Panc1 (cell line): ENCODE measurements around the gene OMA1. TPM values are rescaled to one million over a fixed set of nuclear protein-coding genes. Genes with fewer than 3 reads are reported as not detected.

Experiments used
- ATAC-seq: fragments of 200-7000 bp; cut with Tn5 transposase; 2 replicates; pipeline ENCODE4 v1.9.1; 2020; ENCODE audit warnings: mild to moderate bottlenecking, moderate library complexity
- BruUV-seq: library from RNA; stranded (reverse); fragments of 400-500 nt; replicated peaks from 2 replicates; lab custom pipeline; 2021; lab: Mats Ljungman, UMichigan
- CTCF ChIA-PET: fragments of 300-600 bp; sonication (Branson Sonifier 250); formaldehyde crosslinking; loops from one replicate; lab custom pipeline; 2022; ENCODE audit warnings: antibody characterized with exemption; lab: Charles Lee
- POLR2A ChIA-PET: fragments of 300-600 bp; sonication (Branson Sonifier 250); formaldehyde crosslinking; loops from one replicate; lab custom pipeline; 2022; ENCODE audit warnings: antibody characterized with exemption; lab: Charles Lee
- DNase-seq: peaks from one replicate; pipeline ENCODE4 v3.0.0-alpha.2; 2010; ENCODE audit warnings: low read depth, low spot score
- H3K27ac ChIP-seq: 2 replicates; pipeline ENCODE4 v1.5.1; 2011; ENCODE audit warnings: mild to moderate bottlenecking, low read length, inconsistent platforms
- H3K27me3 ChIP-seq: fragments of 200-500 bp; sonication (Bioruptor generic); 2 replicates; pipeline ENCODE4 v1.6.0; 2014; ENCODE audit warnings: low read length, inconsistent platforms; ENCODE audit not compliant: control insufficient read depth, insufficient read depth
- H3K36me3 ChIP-seq: fragments of 200-500 bp; sonication (Bioruptor generic); 2 replicates; pipeline ENCODE4 v1.5.1; 2014; ENCODE audit warnings: inconsistent platforms, mild to moderate bottlenecking, low read length, moderate library complexity; ENCODE audit not compliant: control insufficient read depth, insufficient read depth
- H3K4me1 ChIP-seq: 2 replicates; pipeline ENCODE4 v1.5.1; 2011; ENCODE audit warnings: inconsistent platforms, mild to moderate bottlenecking, low read length, moderate library complexity; ENCODE audit not compliant: control insufficient read depth, insufficient read depth
- H3K4me3 ChIP-seq, 2 experiments: 2 replicates each; pipeline ENCODE4 v1.5.1; 2011 to 2012; ENCODE audit warnings: low read depth in 2 of 2, low read length in 2 of 2, mild to moderate bottlenecking in 2 of 2, inconsistent platforms in 1 of 2, moderate library complexity in 1 of 2
- H3K9me3 ChIP-seq: fragments of 200-500 bp; sonication (Bioruptor generic); 2 replicates; pipeline ENCODE4 v1.5.1; 2014; ENCODE audit warnings: low read depth, mild to moderate bottlenecking, inconsistent platforms, low read length, moderate library complexity; ENCODE audit not compliant: control insufficient read depth, insufficient read depth
- CTCF ChIP-seq: fragments of 450-650 bp; IDR thresholded peaks from 2 replicates; pipeline ENCODE4 v1.5.1; 2017; ENCODE audit warnings: mild to moderate bottlenecking
- POLR2AphosphoS5 ChIP-seq: IDR thresholded peaks from 2 replicates; pipeline ENCODE4 v1.6.1; 2012; ENCODE audit warnings: mild to moderate bottlenecking, low read depth, low read length, moderate library complexity
- REST ChIP-seq, 2 experiments: IDR thresholded peaks; 2 replicates each; pipeline ENCODE4 v1.6.1; 2011 to 2012; ENCODE audit warnings: low read depth in 2 of 2, control low read depth in 1 of 2, low read length in 1 of 2, mild to moderate bottlenecking in 1 of 2, moderate library complexity in 1 of 2; ENCODE audit not compliant: insufficient read depth in 1 of 2
- SIN3A ChIP-seq: IDR thresholded peaks from 2 replicates; pipeline ENCODE4 v1.6.1; 2012; ENCODE audit warnings: low read depth, mild to moderate bottlenecking, low read length, moderate library complexity, borderline replicate concordance; ENCODE audit not compliant: insufficient read depth
- TCF7L2 ChIP-seq: IDR thresholded peaks from 2 replicates; pipeline ENCODE4 v1.6.1; 2011; ENCODE audit warnings: mild to moderate bottlenecking, low read depth, low read length, inconsistent platforms
- in situ Hi-C: cut with HindIII; loops from 2 replicates; pipeline ENCODE4 v1.10.0; 2016; ENCODE audit warnings: low sequenced_read_pairs, low pct_unique_long_range_greater_than_20kb
- intact Hi-C: fragments of 100-400 bp; cut with micrococcal nuclease; formaldehyde crosslinking; loops from one replicate; pipeline ENCODE4 v1.10.0; 2022; ENCODE audit not compliant: unreplicated experiment
- total RNA-seq: library from RNA; stranded (reverse); gene quantifications from one replicate; pipeline ENCODE4 v1.2.1, GENCODE V29; 2021; ENCODE audit not compliant: unreplicated experiment

The OMA1 gene
- total RNA-seq, 1 experiment from 2014 or later = 16.6 TPM

- Histone ChIP-seq H3K36me3 (no peaks in the 10 kb centered on the region; the same call in 1 of the 2 replicates), H3K27me3 (no peaks in the 10 kb centered on the region), H3K4me3 (no peak overlapping the region), H3K27ac (no peak overlapping the region), H3K4me1 (no peaks in the 10 kb centered on the region), H3K9me3 (no peaks in the 10 kb centered on the region)
- in situ Hi-C loops = no loop called here
- POLR2A ChIA-PET = no interaction called here
- DNase-seq (no peak), ATAC-seq (no peak)
- no peak for TF ChIP-seq SIN3A
- TF ChIP-seq POLR2AphosphoS5 = no peak
- no peak for TF ChIP-seq TCF7L2
- no peak for TF ChIP-seq REST (IDR thresholded peaks at IDR 0.05; ENCODE audit: insufficient read depth in 1 of 2, low read depth in 2 of 2, low read length in 1 of 2)
- TF ChIP-seq CTCF = no peak
- BruUV-seq = no TSS peak
- intact Hi-C loops = no loop called here
- CTCF ChIA-PET = no interaction called here
Observed at GRCh38 chr1:58524353-58524945, 22.1 kb downstream of the OMA1 start.

- peak; percentile 71 for TF ChIP-seq CTCF
- no peak for TF ChIP-seq TCF7L2
- in situ Hi-C loops = no loop called here
- CTCF ChIA-PET = interaction anchor here (0.5 to 1.3 kb wide), 2 partner anchors 30 to 1243 kb away, joined by 3 read pairs; no protein-coding TSS in a partner anchor
Observed at GRCh38 chr1:58515794-58516401, 30.6 kb downstream of the OMA1 start.

More at GRCh38 chr1:58515794-58516401, 30.6 kb downstream of the OMA1 start:
- ATAC-seq (peak; percentile 48; the same call in 1 of the 2 replicates), DNase-seq (peak; percentile 20)
- Histone ChIP-seq H3K27ac (no peak overlapping the region), H3K4me1 (no peaks in the 10 kb centered on the region), H3K9me3 (no peaks in the 10 kb centered on the region), H3K4me3 (no peak overlapping the region), H3K27me3 (no peaks in the 10 kb centered on the region), H3K36me3 (no peaks in the 10 kb centered on the region)
- intact Hi-C loops = loop anchor here (2.0 kb wide), 1 partner anchor 137 kb away; no protein-coding TSS in a partner anchor
- no TSS peak for BruUV-seq
- POLR2A ChIA-PET = no interaction called here
